ENCODE measurements around the gene TEP1. TPM values are rescaled to one million over a fixed set of nuclear protein-coding genes. Genes with fewer than 3 reads are reported as not detected.

Gene TEP1
- total and polyA plus RNA-seq, 7 experiments from 2014 or later: 0.74 to 56.0 (median 38.9) TPM

GRCh38 chr14:20435582-20436362 lies 22.5 kb upstream of the TEP1 start, which contains the start of gene KLHL33:
Gene KLHL33 (minus strand): TSS chr14:20436166. CDS start chr14:20435811, 355 bp downstream.
- Histone ChIP-seq H3K36me3 (ENCODE audit: control insufficient read depth in 2 of 3, insufficient read depth in 3 of 3, low read length in 3 of 3) (no peaks in the 10 kb centered on the region), H3K4me1 (ENCODE audit: control insufficient read depth in 2 of 2, insufficient read depth in 2 of 2, low read length in 2 of 2) (peaks cover 4 to 7% of the 10 kb centered on the region in 2 donors), H3K27me3 (ENCODE audit: control insufficient read depth in 2 of 2, insufficient read depth in 2 of 2, low read length in 2 of 2) (no peaks in the 10 kb centered on the region), H3K27ac (ENCODE audit: low read depth, low read length) (no peak within 1 kb of the TSS), H3K4me3 (ENCODE audit: low read length) (no peak within 1 kb of the TSS), H3K9me3 (ENCODE audit: control insufficient read depth in 2 of 3, low read length in 3 of 3) (no peaks in the 10 kb centered on the region)
- no peaks in the 10 kb centered on the region for H3K27me3 Mint-ChIP-seq
- DNase-seq: no peak
- ChIA-PET CTCF (no interaction called here), POLR2A (no interaction called here)
- peaks cover 0 to under 1% (median 0%) of the 10 kb centered on the region in 5 donors for H3K36me3 Mint-ChIP-seq
- H3K27ac Mint-ChIP-seq: no peak within 1 kb of the TSS
- peaks cover 0 to 3% (median 0%) of the 10 kb centered on the region in 11 donors for H3K9me3 Mint-ChIP-seq
- intact Hi-C loops (cut with micrococcal nuclease): no loop called here
- H3K4me1 Mint-ChIP-seq: peaks cover 6 to 17% (median 10%) of the 10 kb centered on the region in 7 donors
- no peak for ATAC-seq
- no peak within 1 kb of the TSS for H3K4me3 Mint-ChIP-seq

GRCh38 chr14:20434701-20435581 lies 21.6 kb upstream of the TEP1 start:
- Histone ChIP-seq H3K27ac (ENCODE audit: low read depth, low read length) (no peak overlapping the region), H3K4me1 (ENCODE audit: control insufficient read depth in 2 of 2, insufficient read depth in 2 of 2, low read length in 2 of 2) (peaks cover 0 to 3% of the 10 kb centered on the region in 2 donors), H3K27me3 (ENCODE audit: control insufficient read depth in 2 of 2, insufficient read depth in 2 of 2, low read length in 2 of 2) (no peaks in the 10 kb centered on the region), H3K9me3 (ENCODE audit: control insufficient read depth in 2 of 3, low read length in 3 of 3) (no peaks in the 10 kb centered on the region), H3K4me3 (ENCODE audit: low read length) (no peak overlapping the region), H3K36me3 (ENCODE audit: control insufficient read depth in 2 of 3, insufficient read depth in 3 of 3, low read length in 3 of 3) (no peaks in the 10 kb centered on the region)
- ATAC-seq (no peak), DNase-seq (no peak)
- Mint-ChIP-seq H3K27me3 (no peaks in the 10 kb centered on the region), H3K4me1 (peaks cover 0 to 10% (median 4%) of the 10 kb centered on the region in 7 donors), H3K4me3 (no peak overlapping the region), H3K27ac (peak overlapping the region in 1 of 9 donors; percentile 43), H3K36me3 (no peaks in the 10 kb centered on the region), H3K9me3 (peaks cover 0 to 2% (median 0%) of the 10 kb centered on the region in 11 donors)
- intact Hi-C loops (cut with micrococcal nuclease): no loop called here
- ChIA-PET POLR2A (no interaction called here), CTCF (interaction anchor here (2.1 kb wide), 1 partner anchor 19 kb away, joined by 7 read pairs; no protein-coding TSS in a partner anchor)

GRCh38 chr14:20429801-20430669 lies 16.7 kb upstream of the TEP1 start:
- intact Hi-C loops (cut with micrococcal nuclease): no loop called here
- ATAC-seq: peak; percentile 23
- H3K4me3 Mint-ChIP-seq: peak overlapping the region in 5 of 10 donors; percentile 16 to 40 (median 30)

GRCh38 chr14:20428802-20429201 lies 15.5 kb upstream of the TEP1 start:
- CTCF ChIA-PET: no interaction called here
- H3K4me1 ChIP-seq (ENCODE audit: control insufficient read depth in 2 of 2, insufficient read depth in 2 of 2, low read length in 2 of 2): peaks cover 0 to 30% of the 10 kb centered on the region in 2 donors
- Mint-ChIP-seq H3K9me3 (no peaks in the 10 kb centered on the region), H3K27ac (peak overlapping the region in 4 of 9 donors; percentile 5 to 81 (median 48)), H3K36me3 (no peaks in the 10 kb centered on the region), H3K27me3 (no peaks in the 10 kb centered on the region), H3K4me1 (peaks cover 17 to 40% (median 27%) of the 10 kb centered on the region in 7 donors), H3K4me3 (peak overlapping the region in 5 of 10 donors; percentile 12 to 73 (median 56))
- H3K27me3 ChIP-seq (ENCODE audit: control insufficient read depth in 2 of 2, insufficient read depth in 2 of 2, low read length in 2 of 2): no peaks in the 10 kb centered on the region
- no peaks in the 10 kb centered on the region for H3K9me3 ChIP-seq (ENCODE audit: control insufficient read depth in 2 of 3, low read length in 3 of 3)
- DNase-seq (no peak), ATAC-seq (no peak)
- POLR2A ChIA-PET: interaction anchor here (0.5 to 2.0 kb wide), 6 partner anchors 13 to 33 kb away, joined by 3 to 7 read pairs (median 4); partner anchors contain the start of genes APEX1 and OSGEP
- intact Hi-C loops (cut with micrococcal nuclease): no loop called here
- no peak overlapping the region for H3K4me3 ChIP-seq (ENCODE audit: low read length)
- no peaks in the 10 kb centered on the region for H3K36me3 ChIP-seq (ENCODE audit: control insufficient read depth in 2 of 3, insufficient read depth in 3 of 3, low read length in 3 of 3)
- H3K27ac ChIP-seq (ENCODE audit: low read depth, low read length): no peak overlapping the region

More at GRCh38 chr14:20429801-20430669, 16.7 kb upstream of the TEP1 start:
- Mint-ChIP-seq H3K36me3 (no peaks in the 10 kb centered on the region), H3K27ac (peak overlapping the region in 5 of 9 donors; percentile 7 to 79 (median 51)), H3K9me3 (no peaks in the 10 kb centered on the region), H3K4me1 (peaks cover 17 to 40% (median 27%) of the 10 kb centered on the region in 7 donors), H3K27me3 (no peaks in the 10 kb centered on the region)
- Histone ChIP-seq H3K27me3 (ENCODE audit: control insufficient read depth in 2 of 2, insufficient read depth in 2 of 2, low read length in 2 of 2) (no peaks in the 10 kb centered on the region), H3K4me1 (ENCODE audit: control insufficient read depth in 2 of 2, insufficient read depth in 2 of 2, low read length in 2 of 2) (peaks cover 0 to 30% of the 10 kb centered on the region in 2 donors), H3K4me3 (ENCODE audit: low read length) (no peak overlapping the region), H3K9me3 (ENCODE audit: control insufficient read depth in 2 of 3, low read length in 3 of 3) (no peaks in the 10 kb centered on the region), H3K27ac (ENCODE audit: low read depth, low read length) (no peak overlapping the region), H3K36me3 (ENCODE audit: control insufficient read depth in 2 of 3, insufficient read depth in 3 of 3, low read length in 3 of 3) (no peaks in the 10 kb centered on the region)
- peak in 1 of 9 donors; percentile 28 for DNase-seq
- CTCF ChIA-PET: interaction anchor here (0.6 to 1.1 kb wide), 2 partner anchors 14 to 23 kb away, joined by 3 read pairs; no protein-coding TSS in a partner anchor
- POLR2A ChIA-PET: interaction anchor here (0.8 to 2.0 kb wide), 5 partner anchors 9 to 183 kb away, joined by 3 to 7 read pairs (median 4); partner anchors contain the start of genes APEX1 and OSGEP

GRCh38 chr14:20428010-20428365 lies 14.7 kb upstream of the TEP1 start:
- no peaks in the 10 kb centered on the region for H3K9me3 Mint-ChIP-seq
- DNase-seq: no peak
- H3K4me3 Mint-ChIP-seq: peak overlapping the region; percentile 29 to 73 (median 54)
- no peaks in the 10 kb centered on the region for H3K27me3 Mint-ChIP-seq
- Histone ChIP-seq H3K36me3 (ENCODE audit: control insufficient read depth in 2 of 3, insufficient read depth in 3 of 3, low read length in 3 of 3) (no peaks in the 10 kb centered on the region), H3K4me1 (ENCODE audit: control insufficient read depth in 2 of 2, insufficient read depth in 2 of 2, low read length in 2 of 2) (peaks cover 0 to 30% of the 10 kb centered on the region in 2 donors), H3K27me3 (ENCODE audit: control insufficient read depth in 2 of 2, insufficient read depth in 2 of 2, low read length in 2 of 2) (no peaks in the 10 kb centered on the region), H3K9me3 (ENCODE audit: control insufficient read depth in 2 of 3, low read length in 3 of 3) (no peaks in the 10 kb centered on the region), H3K4me3 (ENCODE audit: low read length) (no peak overlapping the region), H3K27ac (ENCODE audit: low read depth, low read length) (no peak overlapping the region)
- H3K27ac Mint-ChIP-seq: peak overlapping the region; percentile 44 to 93 (median 81)
- ChIA-PET CTCF (no interaction called here), POLR2A (interaction anchor here (1.0 to 2.0 kb wide), 3 partner anchors 14 to 27 kb away, joined by 3 to 7 read pairs (median 4); partner anchors contain the start of genes APEX1 and OSGEP)
- H3K4me1 Mint-ChIP-seq: peaks cover 17 to 40% (median 27%) of the 10 kb centered on the region in 7 donors
- ATAC-seq: no peak
- H3K36me3 Mint-ChIP-seq: no peaks in the 10 kb centered on the region
- intact Hi-C loops (cut with micrococcal nuclease): no loop called here
